Body of pancreas (tissue), 4 donors: ENCODE measurements around the gene TBX19. TPM values are rescaled to one million over a fixed set of nuclear protein-coding genes. Genes with fewer than 3 reads are reported as not detected.

Source experiments
- ATAC-seq: fragments of 150-250 bp; one replicate; pipeline ENCODE4 v1.9.1; 2016
- DNase-seq, 4 donors: peaks; one replicate each; pipeline ENCODE4 v3.0.0-alpha.2; 2019
- H3K27ac ChIP-seq, 4 donors: fragments of 200-600 bp; sonication (generic); 1 replicate in 3 of 4; 2 replicates in 1 of 4; pipeline versions ENCODE4 v1.5.1 to v1.6.1; 2016 to 2019; ENCODE audit warnings: mild to moderate bottlenecking in 1 of 4, mixed read lengths in 1 of 4, moderate library complexity in 1 of 4
- H3K27me3 ChIP-seq, 2 donors: fragments of 200-600 bp; sonication (generic); one replicate each; pipeline ENCODE4 v1.6.0; 2016; ENCODE audit warnings: mild to moderate bottlenecking in 1 of 2
- H3K36me3 ChIP-seq, 2 donors: fragments of 200-600 bp; sonication (generic); replicated peaks in 1 of 2; 2 replicates each; pipeline ENCODE4 v1.5.1; 2016; ENCODE audit warnings: low read depth in 2 of 2; ENCODE audit not compliant: insufficient read depth in 1 of 2
- H3K4me1 ChIP-seq: fragments of 200-600 bp; sonication (generic); one replicate; pipeline ENCODE4 v1.6.0; 2016
- H3K4me3 ChIP-seq, 2 donors: fragments of 200-600 bp; sonication (generic); 1 replicate in 1 of 2; 2 replicates in 1 of 2; pipeline ENCODE4 v1.5.1; 2016 to 2019
- H3K9me3 ChIP-seq, 3 donors: fragments of 200-600 bp; sonication (generic); 1 replicate in 2 of 3; 2 replicates in 1 of 3; pipeline ENCODE4 v1.5.1; 2016
- CTCF ChIP-seq, 7 experiments: fragments of 450-650 bp in 4 of 7; fragments of 200-600 bp in 3 of 7; sonication (generic) in 3 of 7; IDR thresholded peaks; one replicate each; pipeline ENCODE4 v1.5.1; 2016 to 2019; ENCODE audit warnings: antibody characterized with exemption in 7 of 7
- POLR2A ChIP-seq, 3 donors: fragments of 450-650 bp; IDR thresholded peaks; one replicate each; pipeline ENCODE4 v1.6.1; 2016; ENCODE audit warnings: antibody characterized with exemption in 3 of 3, mild to moderate bottlenecking in 2 of 3
- WGBS, 2 donors: methylation state at CpG; one replicate each; pipeline ENCODE4 v1.1.5; 2017; 5-methylcytosine and 5-hydroxymethylcytosine counted together
- intact Hi-C: fragments of 100-400 bp; cut with DNase I; formaldehyde crosslinking; loops from one replicate; pipeline ENCODE4 v1.15.1; 2023
- total RNA-seq, 2 donors: library from RNA; depleted of rRNA; stranded (reverse); fragments of >200 nt; gene quantifications; one replicate each; pipeline ENCODE4 v1.1.0, GENCODE V29; 2016

TBX19 gene
- total RNA-seq, 2 donors from 2014 or later: 0.78 to 2.0 TPM

GRCh38 chr1:168261390-168261789 lies 19.3 kb upstream of the TBX19 start:
- Histone ChIP-seq H3K27ac (peak overlapping the region in 1 of 4 donors; percentile 6), H3K36me3 (no peaks in the 10 kb centered on the region), H3K27me3 (no peaks in the 10 kb centered on the region), H3K9me3 (peaks cover 0 to 4% (median 0%) of the 10 kb centered on the region in 3 donors), H3K4me3 (no peak overlapping the region), H3K4me1 (peaks cover 9% of the 10 kb centered on the region)
- intact Hi-C loops: no loop called here
- DNase-seq (no peak), ATAC-seq (peak; percentile 27)
- TF ChIP-seq CTCF (IDR thresholded peaks at IDR 0.05) (no peak), POLR2A (IDR thresholded peaks at IDR 0.05) (no peak)
- 52 to 64% methylated on average over 2 of the region's 2 CpGs for WGBS, 2 donors

- ATAC-seq (no peak), DNase-seq (no peak)
- intact Hi-C loops: no loop called here
- H3K36me3 ChIP-seq: no peaks in the 10 kb centered on the region
- WGBS, 2 donors: 88 to 93% methylated on average over 4 of the region's 4 CpGs
- H3K4me3 ChIP-seq: no peak overlapping the region
- H3K27me3 ChIP-seq: no peaks in the 10 kb centered on the region
- H3K9me3 ChIP-seq: no peaks in the 10 kb centered on the region
- no peak for TF ChIP-seq POLR2A (IDR thresholded peaks at IDR 0.05)
- no peak for TF ChIP-seq CTCF (IDR thresholded peaks at IDR 0.05)
- no peak overlapping the region for H3K27ac ChIP-seq
- H3K4me1 ChIP-seq: peaks cover 9% of the 10 kb centered on the region
These were observed 17.5 kb upstream of the TBX19 start for GRCh38 chr1:168263130-168263529.

- ATAC-seq: no peak
These were observed 16.4 kb upstream of the TBX19 start for GRCh38 chr1:168264296-168264695.

GRCh38 chr1:168265596-168265995 lies 15.1 kb upstream of the TBX19 start:
- no peak for TF ChIP-seq POLR2A (IDR thresholded peaks at IDR 0.05)
- no peak for TF ChIP-seq CTCF (IDR thresholded peaks at IDR 0.05)
- H3K4me1 ChIP-seq: peaks cover 9% of the 10 kb centered on the region
- no peaks in the 10 kb centered on the region for H3K36me3 ChIP-seq
- WGBS, 2 donors: 93 to 100% methylated on average over 1 of the region's 1 CpG
- DNase-seq (no peak), ATAC-seq (no peak)
- no peaks in the 10 kb centered on the region for H3K9me3 ChIP-seq
- no peak overlapping the region for H3K4me3 ChIP-seq
- no peaks in the 10 kb centered on the region for H3K27me3 ChIP-seq
- intact Hi-C loops: no loop called here
- H3K27ac ChIP-seq: no peak overlapping the region

More at GRCh38 chr1:168264296-168264695, 16.4 kb upstream of the TBX19 start:
- intact Hi-C loops: no loop called here
- no peak for TF ChIP-seq CTCF (IDR thresholded peaks at IDR 0.05)
- no peak for TF ChIP-seq POLR2A (IDR thresholded peaks at IDR 0.05)
- Histone ChIP-seq H3K4me3 (no peak overlapping the region), H3K27ac (no peak overlapping the region), H3K27me3 (no peaks in the 10 kb centered on the region), H3K36me3 (no peaks in the 10 kb centered on the region), H3K4me1 (peaks cover 9% of the 10 kb centered on the region), H3K9me3 (no peaks in the 10 kb centered on the region)
- WGBS, 2 donors: 95 to 100% methylated on average over 3 to 7 of the region's 7 CpGs
- DNase-seq: no peak

- WGBS, 2 donors: 67 to 68% methylated on average over 1 to 6 of the region's 6 CpGs
- DNase-seq: no peak
- no peaks in the 10 kb centered on the region for H3K36me3 ChIP-seq
- ATAC-seq: no peak
- TF ChIP-seq POLR2A (IDR thresholded peaks at IDR 0.05): no peak
- no peak for TF ChIP-seq CTCF (IDR thresholded peaks at IDR 0.05)
- intact Hi-C loops: no loop called here
- peaks cover 1% of the 10 kb centered on the region for H3K4me1 ChIP-seq
- H3K9me3 ChIP-seq: no peaks in the 10 kb centered on the region
- no peak overlapping the region for H3K4me3 ChIP-seq
- H3K27me3 ChIP-seq: no peaks in the 10 kb centered on the region
- H3K27ac ChIP-seq: no peak overlapping the region
These were observed 14.0 kb upstream of the TBX19 start for GRCh38 chr1:168266644-168267186.
